GM10248 (cell line): Measurements from ENCODE around the gene POLR2H.

Source experiments
- CTCF ChIA-PET: fragments of 300-600 bp; sonication (Branson Sonifier 250); formaldehyde crosslinking; extraction: SDS; loops from one replicate; lab custom pipeline; 2021; ENCODE audit warnings: antibody characterized with exemption; lab: Yijun Ruan, JAX
- POLR2A ChIA-PET: fragments of 350-650 bp; sonication (Branson Sonifier 250); formaldehyde crosslinking; extraction: SDS; loops from one replicate; lab custom pipeline; 2020; ENCODE audit warnings: antibody characterized with exemption; lab: Yijun Ruan, JAX
- DNase-seq: peaks from one replicate; pipeline ENCODE4 v3.0.0; 2012; ENCODE audit errors: extremely low spot score
- TF ChIP-seq, protein P1 (sequence below): IDR thresholded peaks from 2 replicates; pipeline ENCODE4 v1.5.1; 2012; ENCODE audit warnings: mild to moderate bottlenecking, low read depth; ENCODE audit errors: extremely low read depth, missing control alignments, control extremely low read depth

POLR2H gene

DNA sequence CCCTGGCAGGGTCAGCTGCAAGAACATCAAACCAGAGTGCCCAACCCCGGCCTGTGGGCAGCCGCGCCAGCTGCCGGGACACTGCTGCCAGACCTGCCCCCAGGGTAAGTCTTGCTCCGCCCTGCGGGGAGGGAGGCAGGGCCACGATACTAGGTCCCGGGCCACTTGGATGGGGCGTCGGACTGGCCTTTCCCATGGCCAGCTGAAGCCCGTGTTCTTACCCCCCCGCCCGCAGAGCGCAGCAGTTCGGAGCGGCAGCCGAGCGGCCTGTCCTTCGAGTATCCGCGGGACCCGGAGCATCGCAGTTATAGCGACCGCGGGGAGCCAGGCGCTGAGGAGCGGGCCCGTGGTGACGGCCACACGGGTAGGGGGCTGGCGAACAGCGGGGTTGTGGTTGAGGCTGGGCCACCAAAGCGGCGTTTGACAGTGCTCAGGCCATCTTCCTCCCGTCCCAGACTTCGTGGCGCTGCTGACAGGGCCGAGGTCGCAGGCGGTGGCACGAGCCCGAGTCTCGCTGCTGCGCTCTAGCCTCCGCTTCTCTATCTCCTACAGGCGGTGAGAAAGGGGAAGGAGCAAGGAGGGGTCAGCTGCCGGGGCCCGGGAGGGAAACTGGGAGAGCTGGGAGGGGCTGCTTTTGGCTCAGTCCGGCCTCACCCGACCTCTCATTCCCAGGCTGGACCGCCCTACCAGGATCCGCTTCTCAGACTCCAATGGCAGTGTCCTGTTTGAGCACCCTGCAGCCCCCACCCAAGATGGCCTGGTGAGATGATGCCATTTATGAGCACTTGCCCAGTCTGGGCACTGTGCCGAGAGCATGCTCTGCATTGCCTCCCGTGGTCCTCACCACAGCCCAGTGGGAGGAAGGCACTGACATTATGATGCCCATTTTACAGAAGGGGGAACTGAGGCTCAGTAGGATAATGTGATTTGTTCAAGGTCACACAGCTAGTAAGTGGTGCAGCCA is 20.0 kb downstream of the POLR2H start:
- CTCF ChIA-PET = interaction anchor here (1.7 to 6.8 kb wide), 2 partner anchors 9 to 13 kb away, joined by 5 to 34 read pairs; no protein-coding TSS in a partner anchor
- no peak for DNase-seq
- TF ChIP-seq, protein P1, sequence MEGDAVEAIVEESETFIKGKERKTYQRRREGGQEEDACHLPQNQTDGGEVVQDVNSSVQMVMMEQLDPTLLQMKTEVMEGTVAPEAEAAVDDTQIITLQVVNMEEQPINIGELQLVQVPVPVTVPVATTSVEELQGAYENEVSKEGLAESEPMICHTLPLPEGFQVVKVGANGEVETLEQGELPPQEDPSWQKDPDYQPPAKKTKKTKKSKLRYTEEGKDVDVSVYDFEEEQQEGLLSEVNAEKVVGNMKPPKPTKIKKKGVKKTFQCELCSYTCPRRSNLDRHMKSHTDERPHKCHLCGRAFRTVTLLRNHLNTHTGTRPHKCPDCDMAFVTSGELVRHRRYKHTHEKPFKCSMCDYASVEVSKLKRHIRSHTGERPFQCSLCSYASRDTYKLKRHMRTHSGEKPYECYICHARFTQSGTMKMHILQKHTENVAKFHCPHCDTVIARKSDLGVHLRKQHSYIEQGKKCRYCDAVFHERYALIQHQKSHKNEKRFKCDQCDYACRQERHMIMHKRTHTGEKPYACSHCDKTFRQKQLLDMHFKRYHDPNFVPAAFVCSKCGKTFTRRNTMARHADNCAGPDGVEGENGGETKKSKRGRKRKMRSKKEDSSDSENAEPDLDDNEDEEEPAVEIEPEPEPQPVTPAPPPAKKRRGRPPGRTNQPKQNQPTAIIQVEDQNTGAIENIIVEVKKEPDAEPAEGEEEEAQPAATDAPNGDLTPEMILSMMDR = no peak

DNA sequence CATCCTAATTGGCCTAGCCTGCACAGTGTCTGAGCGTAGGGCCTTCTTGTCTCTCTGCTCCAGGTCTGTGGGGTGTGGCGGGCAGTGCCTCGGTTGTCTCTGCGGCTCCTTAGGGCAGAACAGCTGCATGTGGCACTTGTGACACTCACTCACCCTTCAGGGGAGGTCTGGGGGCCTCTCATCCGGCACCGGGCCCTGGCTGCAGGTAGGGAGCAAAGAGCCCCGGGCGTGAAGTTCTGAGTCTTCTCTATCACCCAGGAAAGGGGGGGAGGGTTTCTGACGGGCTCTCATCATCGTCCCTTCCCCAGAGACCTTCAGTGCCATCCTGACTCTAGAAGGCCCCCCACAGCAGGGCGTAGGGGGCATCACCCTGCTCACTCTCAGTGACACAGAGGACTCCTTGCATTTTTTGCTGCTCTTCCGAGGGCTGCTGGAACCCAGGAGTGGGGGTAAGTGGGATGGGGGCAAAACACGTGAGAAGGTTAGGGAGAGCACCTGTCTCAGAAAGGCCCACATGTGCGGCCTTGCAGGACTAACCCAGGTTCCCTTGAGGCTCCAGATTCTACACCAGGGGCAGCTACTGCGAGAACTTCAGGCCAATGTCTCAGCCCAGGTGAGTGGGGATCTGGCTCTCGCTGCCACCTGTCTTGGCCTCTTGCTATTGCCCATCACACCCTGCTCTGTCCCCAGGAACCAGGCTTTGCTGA is 21.0 kb downstream of the POLR2H start:
- TF ChIP-seq, protein P1 = no peak
- DNase-seq = no peak
- ChIA-PET POLR2A (no interaction called here), CTCF (interaction anchor here (1.7 to 6.8 kb wide), 2 partner anchors 10 to 14 kb away, joined by 5 to 34 read pairs; no protein-coding TSS in a partner anchor)

More for the DNA sequence above, 20.0 kb downstream of the POLR2H start:
- POLR2A ChIA-PET = no interaction called here

DNA sequence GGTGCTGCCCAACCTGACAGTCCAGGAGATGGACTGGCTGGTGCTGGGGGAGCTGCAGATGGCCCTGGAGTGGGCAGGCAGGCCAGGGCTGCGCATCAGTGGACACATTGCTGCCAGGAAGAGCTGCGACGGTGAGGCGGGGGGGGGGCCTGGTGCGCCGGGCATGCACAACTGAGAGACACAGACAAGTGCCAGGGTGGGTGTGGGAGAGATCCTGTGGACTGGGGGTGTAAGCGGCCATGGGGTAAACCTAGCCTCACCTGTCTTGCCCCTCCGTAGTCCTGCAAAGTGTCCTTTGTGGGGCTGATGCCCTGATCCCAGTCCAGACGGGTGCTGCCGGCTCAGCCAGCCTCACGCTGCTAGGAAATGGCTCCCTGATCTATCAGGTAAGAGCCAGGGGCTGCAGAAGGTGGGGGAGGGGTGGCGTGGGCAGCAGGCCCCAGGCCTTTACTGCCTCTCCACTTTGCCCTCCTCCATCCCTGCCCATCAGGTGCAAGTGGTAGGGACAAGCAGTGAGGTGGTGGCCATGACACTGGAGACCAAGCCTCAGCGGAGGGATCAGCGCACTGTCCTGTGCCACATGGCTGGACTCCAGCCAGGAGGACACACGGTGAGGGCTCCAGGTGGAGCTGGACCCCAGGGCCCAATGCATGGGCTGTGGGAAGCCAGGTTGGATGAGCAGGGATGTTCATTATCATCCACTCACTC is 21.7 kb downstream of the POLR2H start:
- POLR2A ChIA-PET = no interaction called here
- DNase-seq = no peak
- CTCF ChIA-PET = interaction anchor here (1.8 to 6.8 kb wide), 2 partner anchors 9 to 11 kb away, joined by 4 to 34 read pairs; no protein-coding TSS in a partner anchor
- TF ChIP-seq, protein P1 = no peak

DNA sequence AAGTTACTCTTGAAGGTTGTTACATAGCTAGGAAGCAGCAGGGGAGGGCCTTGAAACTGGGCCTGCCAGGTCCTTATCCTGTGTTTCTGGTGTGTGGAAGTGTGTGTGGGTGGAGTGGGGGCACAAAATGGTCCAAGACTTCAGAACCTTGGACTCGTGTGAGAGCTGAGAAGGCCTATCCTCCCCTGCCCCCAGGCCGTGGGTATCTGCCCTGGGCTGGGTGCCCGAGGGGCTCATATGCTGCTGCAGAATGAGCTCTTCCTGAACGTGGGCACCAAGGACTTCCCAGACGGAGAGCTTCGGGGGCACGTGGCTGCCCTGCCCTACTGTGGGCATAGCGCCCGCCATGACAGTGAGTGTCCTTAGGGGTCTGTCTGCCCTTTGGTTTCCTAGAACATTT is 22.8 kb downstream of the POLR2H start:
- no peak for DNase-seq

DNA sequence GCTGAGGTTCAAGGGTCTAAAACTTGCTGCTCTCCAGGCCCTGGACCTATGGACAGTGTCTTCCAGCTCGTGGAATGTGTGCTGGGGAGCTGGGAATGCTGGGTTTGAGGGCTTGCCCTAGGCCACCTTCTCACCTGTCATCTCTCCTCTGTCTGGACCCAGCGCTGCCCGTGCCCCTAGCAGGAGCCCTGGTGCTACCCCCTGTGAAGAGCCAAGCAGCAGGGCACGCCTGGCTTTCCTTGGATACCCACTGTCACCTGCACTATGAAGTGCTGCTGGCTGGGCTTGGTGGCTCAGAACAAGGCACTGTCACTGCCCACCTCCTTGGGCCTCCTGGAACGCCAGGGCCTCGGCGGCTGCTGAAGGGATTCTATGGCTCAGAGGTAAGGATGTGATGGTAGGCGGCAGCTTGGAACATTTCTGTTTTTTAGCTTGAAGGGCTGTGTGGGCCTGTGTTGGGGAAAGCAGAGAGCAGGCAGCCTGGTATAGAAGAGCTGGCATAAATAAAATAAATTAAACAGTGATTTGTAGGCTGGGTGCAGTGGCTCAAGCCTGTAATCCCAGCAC is 23.4 kb downstream of the POLR2H start:
- CTCF ChIA-PET = interaction anchor here (0.7 to 6.8 kb wide), 4 partner anchors 9 to 129 kb away, joined by 3 to 34 read pairs (median 4); no protein-coding TSS in a partner anchor
- POLR2A ChIA-PET = no interaction called here
- TF ChIP-seq, protein P1 = no peak
- DNase-seq = no peak

More for the DNA sequence above, 22.8 kb downstream of the POLR2H start:
- TF ChIP-seq, protein P1 = no peak
- CTCF ChIA-PET = interaction anchor here (0.7 to 6.8 kb wide), 4 partner anchors 9 to 130 kb away, joined by 3 to 34 read pairs (median 4); no protein-coding TSS in a partner anchor
- POLR2A ChIA-PET = no interaction called here
